Uterus (tissue), 2 donors: ENCODE results near the gene TNKS1BP1.

Source experiments
- CTCF ChIP-seq, 4 experiments: fragments of 200-600 bp in 2 of 4; fragments of 450-650 bp in 2 of 4; sonication (generic) in 2 of 4; IDR thresholded peaks; one replicate each; pipeline ENCODE4 v1.5.1; 2016 to 2019; ENCODE audit warnings: antibody characterized with exemption in 4 of 4, mild to moderate bottlenecking in 2 of 4, moderate library complexity in 1 of 4
- POLR2A ChIP-seq, 2 donors: fragments of 450-650 bp; IDR thresholded peaks; one replicate each; pipeline ENCODE4 v1.6.1; 2016; ENCODE audit warnings: antibody characterized with exemption in 2 of 2, mild to moderate bottlenecking in 1 of 2, moderate library complexity in 1 of 2

GRCh38 chr11:57316017-57316416, 8.7 kb downstream of the TNKS1BP1 start:
- TF ChIP-seq CTCF (IDR thresholded peaks at IDR 0.05) (no peak), POLR2A (IDR thresholded peaks at IDR 0.05) (no peak)
